Measurements from ENCODE around the gene SYTL1. TPM values are rescaled to one million over a fixed set of nuclear protein-coding genes. Genes with fewer than 3 reads are reported as not detected.

SYTL1 gene, protein sequence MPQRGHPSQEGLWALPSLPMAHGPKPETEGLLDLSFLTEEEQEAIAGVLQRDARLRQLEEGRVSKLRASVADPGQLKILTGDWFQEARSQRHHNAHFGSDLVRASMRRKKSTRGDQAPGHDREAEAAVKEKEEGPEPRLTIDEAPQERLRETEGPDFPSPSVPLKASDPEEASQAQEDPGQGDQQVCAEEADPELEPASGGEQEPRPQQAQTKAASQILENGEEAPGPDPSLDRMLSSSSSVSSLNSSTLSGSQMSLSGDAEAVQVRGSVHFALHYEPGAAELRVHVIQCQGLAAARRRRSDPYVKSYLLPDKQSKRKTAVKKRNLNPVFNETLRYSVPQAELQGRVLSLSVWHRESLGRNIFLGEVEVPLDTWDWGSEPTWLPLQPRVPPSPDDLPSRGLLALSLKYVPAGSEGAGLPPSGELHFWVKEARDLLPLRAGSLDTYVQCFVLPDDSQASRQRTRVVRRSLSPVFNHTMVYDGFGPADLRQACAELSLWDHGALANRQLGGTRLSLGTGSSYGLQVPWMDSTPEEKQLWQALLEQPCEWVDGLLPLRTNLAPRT
- total RNA-seq = 10 to 100 TPM; 60.7 to 85.3 TPM

- ATAC-seq (peak; percentile 77), DNase-seq (peak; percentile 86)
- Mint-ChIP-seq H3K27ac (peak within 1 kb of the TSS; percentile 84), H3K27me3 (no peaks in the 10 kb centered on the region), H3K36me3 (peaks cover 10% of the 10 kb centered on the region), H3K4me1 (peaks cover 34% of the 10 kb centered on the region), H3K9me3 (ENCODE audit: low read depth) (no peaks in the 10 kb centered on the region), H3K4me3 (peak within 1 kb of the TSS; percentile 86)
- CTCF ChIA-PET = interaction anchor here (1.1 to 7.2 kb wide), 11 partner anchors 9 to 265 kb away, joined by 3 to 136 read pairs (median 7); partner anchors contain the start of genes GPR3 and MAP3K6
These were observed at the start of gene SYTL1 for GRCh38 chr1:27341525-27342252. Gene SYTL1 (plus strand): TSS chr1:27342022. CDS start chr1:27345335, 3,313 bp downstream.

- Mint-ChIP-seq H3K4me1 (peaks cover 6% of the 10 kb centered on the region), H3K4me3 (no peak overlapping the region), H3K27me3 (no peaks in the 10 kb centered on the region), H3K27ac (no peak overlapping the region), H3K36me3 (no peaks in the 10 kb centered on the region), H3K9me3 (ENCODE audit: low read depth) (no peaks in the 10 kb centered on the region)
- DNase-seq (no peak), ATAC-seq (no peak)
- CTCF ChIA-PET = interaction anchor here (0.6 to 14.5 kb wide), 6 partner anchors 8 to 272 kb away, joined by 3 to 331 read pairs (median 6); partner anchors contain the start of genes CD164L2 and GPR3
These were observed 49.7 kb upstream of the SYTL1 start for GRCh38 chr1:27292106-27292505.

- peaks cover 6% of the 10 kb centered on the region for H3K4me1 Mint-ChIP-seq
- no peaks in the 10 kb centered on the region for H3K36me3 Mint-ChIP-seq
- H3K27ac Mint-ChIP-seq = no peak overlapping the region
- H3K9me3 Mint-ChIP-seq (ENCODE audit: low read depth) = no peaks in the 10 kb centered on the region
- DNase-seq (no peak), ATAC-seq (no peak)
- CTCF ChIA-PET = interaction anchor here (1.1 to 14.5 kb wide), 7 partner anchors 9 to 250 kb away, joined by 3 to 331 read pairs (median 18); partner anchors contain the start of genes CD164L2 and GPR3
- no peak overlapping the region for H3K4me3 Mint-ChIP-seq
- no peaks in the 10 kb centered on the region for H3K27me3 Mint-ChIP-seq
These were observed 47.9 kb upstream of the SYTL1 start for GRCh38 chr1:27293915-27294314.

DNA sequence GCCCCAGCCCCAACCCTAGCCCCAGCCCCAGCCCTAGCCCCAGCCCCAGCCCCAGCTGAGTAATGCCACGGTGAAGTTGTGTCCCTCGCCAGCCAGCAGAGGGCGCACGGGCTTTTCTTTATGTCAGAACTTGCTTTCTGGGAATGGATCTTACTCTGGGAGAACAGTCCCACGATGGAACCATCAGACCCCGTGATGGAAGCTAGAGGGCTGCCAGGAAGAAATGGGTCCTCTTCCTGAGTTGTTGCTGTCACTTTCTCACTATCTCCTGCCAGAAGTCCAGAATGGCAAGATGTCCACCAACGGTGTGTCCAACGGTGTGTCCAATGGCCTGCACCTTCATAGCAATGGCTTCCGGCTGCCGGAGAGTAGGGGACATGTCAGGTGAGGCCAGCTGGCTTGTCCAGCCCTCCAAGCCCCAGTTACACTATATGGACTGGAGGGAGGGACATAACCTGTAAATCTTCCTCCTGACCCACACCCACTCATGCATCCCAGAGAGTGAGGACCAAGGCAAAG, 45.0 kb upstream of the SYTL1 start:
- CTCF ChIA-PET = interaction anchor here (0.6 to 14.5 kb wide), 62 partner anchors 12 to 694 kb away, joined by 3 to 331 read pairs (median 4); partner anchors contain the start of genes CD164L2, FCN3, GPR3 and SLC9A1
- Mint-ChIP-seq H3K27me3 (no peaks in the 10 kb centered on the region), H3K9me3 (ENCODE audit: low read depth) (no peaks in the 10 kb centered on the region), H3K36me3 (no peaks in the 10 kb centered on the region), H3K27ac (no peak overlapping the region), H3K4me3 (no peak overlapping the region), H3K4me1 (peaks cover 6% of the 10 kb centered on the region)
- peak; percentile 72 for DNase-seq
- peak; percentile 69 for ATAC-seq

GRCh38 chr1:27297903-27298302, 43.9 kb upstream of the SYTL1 start:
- Mint-ChIP-seq H3K27ac (no peak overlapping the region), H3K36me3 (peaks cover 2% of the 10 kb centered on the region)

DNA sequence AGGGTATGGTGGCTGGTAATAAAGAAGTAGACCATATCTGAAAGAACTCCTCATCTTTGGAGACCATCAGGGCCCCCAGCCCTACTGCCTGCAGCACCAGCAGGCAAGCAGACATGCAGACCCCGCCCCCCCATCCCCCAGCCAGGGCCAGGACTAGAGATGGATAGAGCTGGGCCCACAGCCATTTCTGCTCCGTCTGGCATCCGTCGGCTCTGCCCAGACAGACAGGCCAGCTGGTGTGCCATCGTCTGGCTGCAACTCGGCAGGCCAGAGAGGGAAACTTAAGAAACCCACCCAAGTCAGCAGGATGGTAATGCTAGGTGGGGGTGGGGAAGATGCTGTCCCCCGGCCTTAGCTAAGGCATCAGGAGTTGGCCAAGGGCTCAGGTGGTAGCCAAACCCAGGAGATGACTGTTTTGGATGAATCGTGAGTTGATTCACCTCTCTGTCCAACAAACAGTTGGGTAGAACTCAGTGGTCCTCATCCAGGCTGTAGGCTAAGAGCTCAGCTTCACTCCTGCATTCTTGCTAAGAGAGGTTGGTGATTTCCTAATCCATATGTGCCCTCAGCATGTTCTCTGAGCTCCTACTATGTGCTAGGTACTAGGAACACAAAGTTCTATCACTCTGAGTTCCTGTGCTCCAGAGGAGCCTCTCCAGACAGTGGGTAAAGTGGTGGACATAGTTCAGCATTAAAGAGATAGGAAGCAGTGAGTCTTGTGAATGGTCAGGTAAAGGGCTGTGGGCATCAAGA, 43.0 kb upstream of the SYTL1 start:
- Mint-ChIP-seq H3K4me3 (no peak overlapping the region), H3K27ac (no peak overlapping the region), H3K27me3 (no peaks in the 10 kb centered on the region), H3K36me3 (peaks cover 2% of the 10 kb centered on the region), H3K4me1 (peaks cover 6% of the 10 kb centered on the region), H3K9me3 (ENCODE audit: low read depth) (no peaks in the 10 kb centered on the region)
- DNase-seq (no peak), ATAC-seq (no peak)
- CTCF ChIA-PET = interaction anchor here (0.6 to 14.5 kb wide), 24 partner anchors 10 to 310 kb away, joined by 3 to 331 read pairs (median 11); partner anchors contain the start of genes AHDC1, CD164L2, GPR3 and MAP3K6

More at GRCh38 chr1:27297903-27298302, 43.9 kb upstream of the SYTL1 start:
- no peak for ATAC-seq
- H3K9me3 Mint-ChIP-seq (ENCODE audit: low read depth) = no peaks in the 10 kb centered on the region
- peaks cover 6% of the 10 kb centered on the region for H3K4me1 Mint-ChIP-seq
- DNase-seq = no peak
- H3K4me3 Mint-ChIP-seq = no peak overlapping the region
- CTCF ChIA-PET = interaction anchor here (0.6 to 14.5 kb wide), 29 partner anchors 11 to 364 kb away, joined by 3 to 331 read pairs (median 9); partner anchors contain the start of genes CD164L2, GPR3 and MAP3K6
- no peaks in the 10 kb centered on the region for H3K27me3 Mint-ChIP-seq

GRCh38 chr1:27299385-27300271, 42.2 kb upstream of the SYTL1 start:
- Mint-ChIP-seq H3K9me3 (ENCODE audit: low read depth) (no peaks in the 10 kb centered on the region), H3K36me3 (peaks cover 2% of the 10 kb centered on the region), H3K4me1 (peaks cover 6% of the 10 kb centered on the region), H3K27ac (no peak overlapping the region), H3K4me3 (no peak overlapping the region), H3K27me3 (no peaks in the 10 kb centered on the region)
- DNase-seq = no peak
- CTCF ChIA-PET = interaction anchor here (0.5 to 14.5 kb wide), 35 partner anchors 9 to 506 kb away, joined by 3 to 331 read pairs (median 9); partner anchors contain the start of genes AHDC1, CD164L2, GPR3 and IFI6
- ATAC-seq = no peak

DNA sequence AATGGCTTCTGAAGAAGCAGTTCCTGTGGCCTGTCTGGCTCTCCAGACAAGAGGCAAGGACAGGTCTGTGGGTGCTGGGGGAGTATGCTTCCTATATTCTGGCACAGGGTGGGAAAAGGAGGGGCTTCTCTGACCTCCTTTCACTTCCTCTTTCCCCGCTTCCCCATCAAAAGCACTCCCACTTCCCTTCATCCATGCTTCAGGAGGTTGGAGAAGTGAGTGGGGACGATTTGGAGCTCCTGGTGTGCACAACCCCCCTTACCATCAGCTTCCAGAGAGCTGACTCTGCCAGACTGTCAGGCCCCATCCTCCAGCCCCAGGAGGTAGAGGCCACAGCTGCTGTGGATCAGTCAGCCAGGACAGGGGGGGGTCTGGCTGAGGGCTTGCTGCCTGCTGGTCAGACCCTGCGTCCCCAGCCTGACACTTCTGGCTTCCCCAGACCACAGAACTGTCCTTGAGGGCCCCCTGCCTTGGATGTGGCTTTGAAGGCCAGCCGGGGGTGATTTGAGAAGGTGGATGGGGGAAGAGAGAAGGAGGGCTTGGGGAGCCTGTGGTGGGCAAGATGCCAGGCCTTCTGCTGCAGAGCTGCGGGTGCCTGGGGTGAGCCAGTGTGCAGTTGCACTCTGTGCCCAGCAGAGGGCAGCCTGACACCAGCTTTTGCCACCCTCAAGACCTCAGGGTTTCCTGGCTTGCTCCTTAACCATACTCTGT, 41.3 kb upstream of the SYTL1 start:
- H3K27ac Mint-ChIP-seq = no peak overlapping the region
- CTCF ChIA-PET = interaction anchor here (0.5 to 14.5 kb wide), 48 partner anchors 8 to 505 kb away, joined by 3 to 331 read pairs (median 5); partner anchors contain the start of genes AHDC1, CD164L2, GPR3 and IFI6
- H3K36me3 Mint-ChIP-seq = peaks cover 2% of the 10 kb centered on the region
- DNase-seq (peak; percentile 76), ATAC-seq (peak; percentile 87)
- no peak overlapping the region for H3K4me3 Mint-ChIP-seq
- H3K9me3 Mint-ChIP-seq (ENCODE audit: low read depth) = no peaks in the 10 kb centered on the region
- H3K4me1 Mint-ChIP-seq = peaks cover 6% of the 10 kb centered on the region
- H3K27me3 Mint-ChIP-seq = no peaks in the 10 kb centered on the region

GRCh38 chr1:27301052-27301422, 40.8 kb upstream of the SYTL1 start:
- H3K36me3 Mint-ChIP-seq = peaks cover 2% of the 10 kb centered on the region
- peaks cover 5% of the 10 kb centered on the region for H3K4me1 Mint-ChIP-seq
- CTCF ChIA-PET = interaction anchor here (0.6 to 14.5 kb wide), 39 partner anchors 7 to 505 kb away, joined by 3 to 331 read pairs (median 5); partner anchors contain the start of genes AHDC1, CD164L2, GPR3 and IFI6
- DNase-seq (no peak), ATAC-seq (no peak)
- no peaks in the 10 kb centered on the region for H3K27me3 Mint-ChIP-seq
- H3K4me3 Mint-ChIP-seq = no peak overlapping the region
- no peaks in the 10 kb centered on the region for H3K9me3 Mint-ChIP-seq (ENCODE audit: low read depth)
- no peak overlapping the region for H3K27ac Mint-ChIP-seq

GRCh38 chr1:27301582-27302199, 40.1 kb upstream of the SYTL1 start:
- H3K36me3 Mint-ChIP-seq = peaks cover 2% of the 10 kb centered on the region
- H3K27me3 Mint-ChIP-seq = no peaks in the 10 kb centered on the region
- H3K4me1 Mint-ChIP-seq = no peaks in the 10 kb centered on the region
- no peak for ATAC-seq
- no peak overlapping the region for H3K27ac Mint-ChIP-seq
- H3K9me3 Mint-ChIP-seq (ENCODE audit: low read depth) = no peaks in the 10 kb centered on the region
- CTCF ChIA-PET = interaction anchor here (0.7 to 14.5 kb wide), 28 partner anchors 7 to 370 kb away, joined by 3 to 331 read pairs (median 10); partner anchors contain the start of genes AHDC1, CD164L2, GPR3 and IFI6
- H3K4me3 Mint-ChIP-seq = no peak overlapping the region
- no peak for DNase-seq
